Activated CD4-positive, alpha-beta memory T cell treated with anti-CD3 and anti-CD28 coated beads, Interleukin-2, amount 10 ng/mL, durations not matched to agents 7 days and 5 days (primary cell): Measurements from ENCODE around the gene ABI3BP. TPM values are rescaled to one million over a fixed set of nuclear protein-coding genes. Genes with fewer than 3 reads are reported as not detected.

Experiments
- CTCF ChIA-PET: fragments of 350-600 bp; sonication (Branson Sonifier 250); formaldehyde crosslinking; loops from one replicate; lab custom pipeline; 2021; ENCODE audit warnings: antibody characterized with exemption, inconsistent platforms; lab: Charles Lee
- POLR2A ChIA-PET: fragments of 350-600 bp; sonication (Branson Sonifier 250); formaldehyde crosslinking; loops from one replicate; lab custom pipeline; 2021; ENCODE audit warnings: antibody characterized with exemption; lab: Charles Lee
- DNase-seq: peaks from one replicate; pipeline ENCODE4 v3.0.0-alpha.2; 2020
- H3K27ac Mint-ChIP-seq: one replicate; pipeline ENCODE4 v1.8.0; 2021; ENCODE audit warnings: mild to moderate bottlenecking, mixed read lengths
- H3K27me3 Mint-ChIP-seq: one replicate; pipeline ENCODE4 v1.8.0; 2021; ENCODE audit warnings: mixed read lengths
- H3K36me3 Mint-ChIP-seq: one replicate; pipeline ENCODE4 v1.8.0; 2021; ENCODE audit warnings: low read depth, mixed read lengths
- H3K4me1 Mint-ChIP-seq: one replicate; pipeline ENCODE4 v1.8.0; 2021; ENCODE audit warnings: mixed read lengths
- H3K4me3 Mint-ChIP-seq: one replicate; pipeline ENCODE4 v1.8.0; 2021; ENCODE audit warnings: mild to moderate bottlenecking, mixed read lengths
- H3K9me3 Mint-ChIP-seq: one replicate; pipeline ENCODE4 v1.8.0; 2021; ENCODE audit warnings: mixed read lengths
- total RNA-seq, 2 experiments: library from RNA; stranded (reverse); gene quantifications; one replicate each; pipeline ENCODE4 v1.2.3, GENCODE V29; 2021

Gene ABI3BP
- total RNA-seq, 2 experiments from 2014 or later = not detected

GRCh38 chr3:100912976-100913545 is 80.2 kb downstream of the ABI3BP start:
- H3K9me3 Mint-ChIP-seq = no peaks in the 10 kb centered on the region
- DNase-seq = no peak
- no peaks in the 10 kb centered on the region for H3K36me3 Mint-ChIP-seq
- H3K27ac Mint-ChIP-seq = no peak overlapping the region
- peaks cover 12% of the 10 kb centered on the region for H3K27me3 Mint-ChIP-seq
- H3K4me1 Mint-ChIP-seq = no peaks in the 10 kb centered on the region
- ChIA-PET POLR2A (no interaction called here), CTCF (no interaction called here)
- no peak overlapping the region for H3K4me3 Mint-ChIP-seq

DNA sequence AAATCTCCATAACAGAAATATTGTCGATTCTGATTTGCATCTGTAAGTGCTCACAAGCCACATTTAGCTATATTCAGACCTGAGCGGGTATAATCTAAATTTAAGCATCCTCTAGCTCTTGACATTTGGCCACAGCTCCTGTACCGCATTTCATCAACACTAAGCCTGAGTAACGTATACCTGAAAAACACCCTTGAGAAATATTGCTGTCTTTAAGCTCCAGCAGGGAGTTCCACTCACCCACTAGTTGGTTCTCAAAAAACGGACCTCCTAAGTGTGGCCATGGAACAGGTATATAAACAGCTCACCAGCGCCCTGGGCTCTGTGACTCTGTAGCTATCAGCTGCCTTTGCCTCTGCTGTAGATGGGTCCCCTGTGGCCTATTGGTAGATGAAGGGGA is 80.7 kb downstream of the ABI3BP start:
- POLR2A ChIA-PET = no interaction called here
- no peak overlapping the region for H3K27ac Mint-ChIP-seq
- H3K36me3 Mint-ChIP-seq = no peaks in the 10 kb centered on the region
- no peaks in the 10 kb centered on the region for H3K9me3 Mint-ChIP-seq
- peaks cover 12% of the 10 kb centered on the region for H3K27me3 Mint-ChIP-seq
- CTCF ChIA-PET = no interaction called here
- no peak overlapping the region for H3K4me3 Mint-ChIP-seq
- no peaks in the 10 kb centered on the region for H3K4me1 Mint-ChIP-seq
- no peak for DNase-seq

DNA sequence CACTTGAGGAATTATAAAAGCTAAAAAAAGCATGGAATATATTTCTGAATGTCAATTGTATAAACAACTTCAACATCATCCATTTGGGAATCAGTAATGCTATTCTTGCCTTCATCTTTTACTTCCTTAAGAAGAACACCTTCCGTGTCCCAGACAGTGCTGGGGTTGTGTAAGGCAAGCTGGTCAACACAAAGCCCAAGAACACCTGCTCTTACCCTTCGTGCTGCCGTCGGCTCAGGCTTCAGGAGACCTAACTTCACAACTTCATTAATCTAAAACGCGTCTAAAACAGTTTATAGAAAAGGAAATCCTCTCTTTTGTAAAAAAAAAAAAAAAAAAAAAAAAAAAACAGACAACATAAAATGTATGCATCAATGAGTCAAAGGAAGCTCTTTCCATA is 81.3 kb downstream of the ABI3BP start:
- no peaks in the 10 kb centered on the region for H3K36me3 Mint-ChIP-seq
- no peak for DNase-seq
- H3K4me3 Mint-ChIP-seq = no peak overlapping the region
- ChIA-PET CTCF (no interaction called here), POLR2A (no interaction called here)
- peaks cover 12% of the 10 kb centered on the region for H3K27me3 Mint-ChIP-seq
- no peak overlapping the region for H3K27ac Mint-ChIP-seq
- H3K4me1 Mint-ChIP-seq = no peaks in the 10 kb centered on the region
- H3K9me3 Mint-ChIP-seq = no peaks in the 10 kb centered on the region

- ChIA-PET POLR2A (no interaction called here), CTCF (no interaction called here)
- Mint-ChIP-seq H3K4me3 (no peak overlapping the region), H3K27ac (no peak overlapping the region), H3K9me3 (no peaks in the 10 kb centered on the region), H3K27me3 (peaks cover 12% of the 10 kb centered on the region), H3K4me1 (no peaks in the 10 kb centered on the region), H3K36me3 (no peaks in the 10 kb centered on the region)
- no peak for DNase-seq
These were observed 82.2 kb downstream of the ABI3BP start for GRCh38 chr3:100910986-100911385.

GRCh38 chr3:100902572-100902971 is 90.6 kb downstream of the ABI3BP start:
- Mint-ChIP-seq H3K27ac (no peak overlapping the region), H3K9me3 (no peaks in the 10 kb centered on the region), H3K36me3 (no peaks in the 10 kb centered on the region), H3K4me3 (no peak overlapping the region), H3K27me3 (no peaks in the 10 kb centered on the region), H3K4me1 (peaks cover 14% of the 10 kb centered on the region)
- DNase-seq = no peak
- CTCF ChIA-PET = no interaction called here
- POLR2A ChIA-PET = no interaction called here

GRCh38 chr3:100900671-100901335 is 92.4 kb downstream of the ABI3BP start:
- ChIA-PET POLR2A (no interaction called here), CTCF (no interaction called here)
- Mint-ChIP-seq H3K4me1 (peaks cover 14% of the 10 kb centered on the region), H3K36me3 (no peaks in the 10 kb centered on the region), H3K4me3 (no peak overlapping the region), H3K9me3 (no peaks in the 10 kb centered on the region), H3K27me3 (no peaks in the 10 kb centered on the region), H3K27ac (no peak overlapping the region)
- no peak for DNase-seq

GRCh38 chr3:100899440-100900091 is 93.7 kb downstream of the ABI3BP start:
- no peak overlapping the region for H3K27ac Mint-ChIP-seq

GRCh38 chr3:100898681-100899080 is 94.5 kb downstream of the ABI3BP start:
- POLR2A ChIA-PET = no interaction called here

More at GRCh38 chr3:100899440-100900091, 93.7 kb downstream of the ABI3BP start:
- Mint-ChIP-seq H3K9me3 (no peaks in the 10 kb centered on the region), H3K4me3 (no peak overlapping the region), H3K36me3 (no peaks in the 10 kb centered on the region), H3K4me1 (peaks cover 14% of the 10 kb centered on the region), H3K27me3 (no peaks in the 10 kb centered on the region)
- DNase-seq = no peak
- ChIA-PET POLR2A (no interaction called here), CTCF (no interaction called here)

DNA sequence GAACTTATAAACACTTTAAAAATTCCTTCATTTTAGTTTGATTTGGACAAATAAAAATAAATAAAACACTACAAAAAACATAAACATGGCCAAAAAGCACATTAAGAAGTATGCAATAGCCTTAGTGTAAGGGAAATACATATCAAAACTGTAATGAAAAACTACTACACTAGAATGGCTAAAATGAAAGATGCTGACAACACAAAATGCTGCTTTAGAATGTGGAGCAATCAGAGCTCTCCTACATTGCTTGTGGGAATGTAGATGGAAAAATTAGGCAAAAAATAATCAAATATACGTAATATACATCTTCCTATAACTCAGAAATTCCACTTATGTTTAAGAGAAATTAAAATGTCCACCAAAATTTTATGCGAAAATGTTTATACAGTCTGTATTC is 96.2 kb downstream of the ABI3BP start:
- H3K27ac Mint-ChIP-seq = no peak overlapping the region
- DNase-seq = no peak
- no peak overlapping the region for H3K4me3 Mint-ChIP-seq
- H3K36me3 Mint-ChIP-seq = no peaks in the 10 kb centered on the region
- ChIA-PET POLR2A (no interaction called here), CTCF (no interaction called here)
- H3K9me3 Mint-ChIP-seq = no peaks in the 10 kb centered on the region
- peaks cover 14% of the 10 kb centered on the region for H3K4me1 Mint-ChIP-seq
- H3K27me3 Mint-ChIP-seq = peaks cover 2% of the 10 kb centered on the region

More at GRCh38 chr3:100898681-100899080, 94.5 kb downstream of the ABI3BP start:
- H3K36me3 Mint-ChIP-seq = no peaks in the 10 kb centered on the region
- no peaks in the 10 kb centered on the region for H3K27me3 Mint-ChIP-seq
- H3K27ac Mint-ChIP-seq = no peak overlapping the region
- peaks cover 14% of the 10 kb centered on the region for H3K4me1 Mint-ChIP-seq
- no peak overlapping the region for H3K4me3 Mint-ChIP-seq
- DNase-seq = no peak
- CTCF ChIA-PET = no interaction called here
- H3K9me3 Mint-ChIP-seq = no peaks in the 10 kb centered on the region

- DNase-seq = no peak
- Mint-ChIP-seq H3K4me1 (peaks cover 6% of the 10 kb centered on the region), H3K27me3 (peaks cover 4% of the 10 kb centered on the region), H3K9me3 (no peaks in the 10 kb centered on the region), H3K27ac (no peak overlapping the region), H3K4me3 (no peak overlapping the region), H3K36me3 (no peaks in the 10 kb centered on the region)
- POLR2A ChIA-PET = no interaction called here
- CTCF ChIA-PET = no interaction called here
These were observed 99.6 kb downstream of the ABI3BP start for GRCh38 chr3:100893590-100893989.

- Mint-ChIP-seq H3K27ac (no peak overlapping the region), H3K36me3 (no peaks in the 10 kb centered on the region), H3K27me3 (peaks cover 4% of the 10 kb centered on the region), H3K4me3 (no peak overlapping the region), H3K9me3 (no peaks in the 10 kb centered on the region), H3K4me1 (peaks cover under 1% of the 10 kb centered on the region)
- no peak for DNase-seq
- POLR2A ChIA-PET = no interaction called here
- CTCF ChIA-PET = no interaction called here
These were observed 100.1 kb downstream of the ABI3BP start for GRCh38 chr3:100893108-100893507.

DNA sequence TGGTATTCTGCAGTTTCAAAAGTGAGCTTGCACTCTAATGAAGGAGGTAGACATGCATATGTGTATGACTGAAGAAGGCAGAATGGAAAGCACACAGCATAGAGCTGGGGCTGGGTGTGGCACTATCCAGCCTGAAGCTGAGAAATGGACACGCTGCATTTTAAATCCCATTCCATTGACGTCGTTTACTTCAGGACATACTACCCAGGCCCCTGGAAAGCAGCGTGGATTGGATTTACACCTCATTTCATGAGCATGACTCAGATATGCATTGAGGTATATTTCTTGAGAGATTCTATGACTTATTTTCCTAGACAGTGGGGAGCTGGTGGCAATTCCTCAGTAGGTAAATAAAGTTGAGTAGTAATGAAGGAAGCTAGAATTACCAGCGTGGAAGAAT is 101.4 kb downstream of the ABI3BP start:
- no peak for DNase-seq
- no peak overlapping the region for H3K4me3 Mint-ChIP-seq
- ChIA-PET POLR2A (no interaction called here), CTCF (no interaction called here)
- H3K36me3 Mint-ChIP-seq = no peaks in the 10 kb centered on the region
- peaks cover 4% of the 10 kb centered on the region for H3K27me3 Mint-ChIP-seq
- H3K27ac Mint-ChIP-seq = no peak overlapping the region
- H3K9me3 Mint-ChIP-seq = no peaks in the 10 kb centered on the region
- no peaks in the 10 kb centered on the region for H3K4me1 Mint-ChIP-seq

DNA sequence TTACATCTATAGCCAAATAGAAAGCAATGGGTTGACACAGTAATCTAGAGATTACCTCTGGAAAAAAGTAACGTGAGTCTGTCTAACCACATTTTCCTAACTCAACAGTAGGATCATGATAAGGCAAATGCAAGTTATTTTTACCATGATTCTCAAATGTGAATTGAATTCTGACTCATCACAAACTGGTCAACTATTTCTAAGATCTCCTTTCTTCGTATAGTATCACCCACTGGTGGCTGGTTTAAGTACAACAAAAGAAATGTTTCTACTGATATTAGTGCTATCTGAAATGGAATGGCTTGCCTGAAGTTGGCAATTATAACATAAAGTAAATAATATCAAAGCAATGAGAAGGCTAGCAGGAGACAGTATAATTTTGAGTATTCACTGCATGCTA is 102.2 kb downstream of the ABI3BP start:
- POLR2A ChIA-PET = no interaction called here
- CTCF ChIA-PET = no interaction called here
- no peaks in the 10 kb centered on the region for H3K9me3 Mint-ChIP-seq
- no peaks in the 10 kb centered on the region for H3K36me3 Mint-ChIP-seq
- DNase-seq = no peak
- H3K4me3 Mint-ChIP-seq = no peak overlapping the region
- no peak overlapping the region for H3K27ac Mint-ChIP-seq
- H3K27me3 Mint-ChIP-seq = peaks cover 6% of the 10 kb centered on the region
- no peaks in the 10 kb centered on the region for H3K4me1 Mint-ChIP-seq

GRCh38 chr3:100888881-100889280 is 104.3 kb downstream of the ABI3BP start:
- no peak for DNase-seq
- ChIA-PET POLR2A (no interaction called here), CTCF (no interaction called here)
- no peaks in the 10 kb centered on the region for H3K36me3 Mint-ChIP-seq
- H3K27ac Mint-ChIP-seq = no peak overlapping the region
- H3K27me3 Mint-ChIP-seq = peaks cover 13% of the 10 kb centered on the region
- H3K4me3 Mint-ChIP-seq = no peak overlapping the region
- no peaks in the 10 kb centered on the region for H3K9me3 Mint-ChIP-seq
- H3K4me1 Mint-ChIP-seq = no peaks in the 10 kb centered on the region
